HCT116 (cell line): Measurements from ENCODE around the gene KCTD15.

Experiments
- CTCF ChIP-seq, 3 experiments: fragments of 200-600 bp in 1 of 3; sonication (generic) in 1 of 3; IDR thresholded peaks in 2 of 3; conservative IDR thresholded peaks in 1 of 3; 2 replicates each; pipeline ENCODE4 v1.5.1; 2012 to 2017; ENCODE audit warnings: low read depth in 2 of 3, low read length in 2 of 3, antibody characterized with exemption in 1 of 3, borderline replicate concordance in 1 of 3, control low read depth in 1 of 3, mild to moderate bottlenecking in 1 of 3, mixed read lengths in 1 of 3, mixed run types in 1 of 3, moderate library complexity in 1 of 3; ENCODE audit not compliant: insufficient read depth in 1 of 3
- EGR1 ChIP-seq: IDR thresholded peaks from 2 replicates; pipeline ENCODE4 v1.6.1; 2012; ENCODE audit warnings: low read depth
- REST ChIP-seq: IDR thresholded peaks from 2 replicates; pipeline ENCODE4 v1.6.1; 2012; ENCODE audit warnings: low read depth
- ZFX ChIP-seq: fragments of 450-650 bp; IDR thresholded peaks from 2 replicates; pipeline ENCODE4 v1.6.1; 2017

GRCh38 chr19:33840382-33840781 is 43.7 kb downstream of the KCTD15 start:
- TF ChIP-seq EGR1, result no peak
- no peak for TF ChIP-seq CTCF (IDR thresholded peaks at IDR 0.05 in 2 of 3, conservative IDR thresholded peaks at IDR 0.05 in 1 of 3; ENCODE audit: borderline replicate concordance in 1 of 3, insufficient read depth in 1 of 3, low read depth in 2 of 3, low read length in 2 of 3)
- no peak for TF ChIP-seq ZFX
- no peak for TF ChIP-seq REST
